Stimulated activated naive CD8-positive, alpha-beta T cell treated with anti-CD3 and anti-CD28 coated beads, Interleukin-15, amount 100 ng/mL, for 72 hours (primary cell): ENCODE results near the gene DYNLT2B.
"Not testable (repeated sequence)": the region's sequence is repeated elsewhere in the genome, so short reads cannot be mapped to it uniquely, and the experiment has no call there.

ENCODE experiments used
- ATAC-seq: fragments of 150-1000 bp; cut with Tn5 transposase; 2 replicates; pipeline ENCODE4 v1.10.0; 2021; ENCODE audit warnings: mild to moderate bottlenecking, moderate library complexity
- DNase-seq, 2 donors: peaks; one replicate each; pipeline ENCODE4 v3.0.0; 2021 to 2022
- H3K27ac Mint-ChIP-seq, 2 donors: one replicate each; pipeline ENCODE4 v1.8.0; 2022; ENCODE audit warnings: mild to moderate bottlenecking in 2 of 2, mixed read lengths in 2 of 2, moderate library complexity in 2 of 2
- H3K27me3 Mint-ChIP-seq: one replicate; pipeline ENCODE4 v1.8.0; 2022; ENCODE audit warnings: mixed read lengths
- H3K4me1 Mint-ChIP-seq: one replicate; pipeline ENCODE4 v1.8.0; 2022; ENCODE audit warnings: mild to moderate bottlenecking, mixed read lengths
- H3K4me3 Mint-ChIP-seq, 2 donors: one replicate each; pipeline ENCODE4 v1.8.0; 2022; ENCODE audit warnings: mild to moderate bottlenecking in 2 of 2, mixed read lengths in 2 of 2, moderate library complexity in 1 of 2
- H3K9me3 Mint-ChIP-seq, 2 donors: one replicate each; pipeline ENCODE4 v1.8.0; 2022; ENCODE audit warnings: mixed read lengths in 2 of 2

The DYNLT2B gene

GRCh38 chr3:196302551-196302950, 15.5 kb downstream of the DYNLT2B start:
- not testable (repeated sequence) for H3K9me3 Mint-ChIP-seq, H3K27me3 Mint-ChIP-seq, ATAC-seq, H3K27ac Mint-ChIP-seq, H3K4me1 Mint-ChIP-seq, H3K4me3 Mint-ChIP-seq, DNase-seq

- Mint-ChIP-seq H3K4me3 (no peak overlapping the region), H3K4me1 (no peaks in the 10 kb centered on the region)
- no peak for DNase-seq
Observed at GRCh38 chr3:196298521-196298920, 19.5 kb downstream of the DYNLT2B start.

GRCh38 chr3:196292286-196292923, 25.6 kb downstream of the DYNLT2B start:
- ATAC-seq (no peak), DNase-seq (no peak)
- H3K9me3 Mint-ChIP-seq, result no peaks in the 10 kb centered on the region
- H3K27me3 Mint-ChIP-seq, result no peaks in the 10 kb centered on the region
- H3K4me1 Mint-ChIP-seq, result no peaks in the 10 kb centered on the region
- H3K4me3 Mint-ChIP-seq, result no peak overlapping the region
- no peak overlapping the region for H3K27ac Mint-ChIP-seq

More at GRCh38 chr3:196298521-196298920, 19.5 kb downstream of the DYNLT2B start:
- Mint-ChIP-seq H3K27ac (no peak overlapping the region), H3K27me3 (no peaks in the 10 kb centered on the region), H3K9me3 (no peaks in the 10 kb centered on the region)
- no peak for ATAC-seq

GRCh38 chr3:196288141-196288460, 29.9 kb downstream of the DYNLT2B start:
- H3K27me3 Mint-ChIP-seq, result no peaks in the 10 kb centered on the region
- DNase-seq (no peak), ATAC-seq (no peak)
- H3K4me3 Mint-ChIP-seq, result peak overlapping the region; percentile 90 to 96
- peak overlapping the region; percentile 64 to 81 for H3K27ac Mint-ChIP-seq
- peaks cover 37% of the 10 kb centered on the region for H3K4me1 Mint-ChIP-seq
- H3K9me3 Mint-ChIP-seq, result no peaks in the 10 kb centered on the region

GRCh38 chr3:196287440-196288140, 30.4 kb downstream of the DYNLT2B start, which contains the start of gene PCYT1A:
Gene PCYT1A, minus strand, starts transcription at chr3:196287726. Its CDS starts 17,195 bp downstream, at chr3:196270531.
- Mint-ChIP-seq H3K9me3 (no peaks in the 10 kb centered on the region), H3K4me3 (peak within 1 kb of the TSS; percentile 90 to 96), H3K27ac (peak within 1 kb of the TSS; percentile 98 to 99), H3K27me3 (no peaks in the 10 kb centered on the region), H3K4me1 (peaks cover 37% of the 10 kb centered on the region)
- ATAC-seq (peak; percentile 90), DNase-seq (peak; percentile 60 to 76)

GRCh38 chr3:196287090-196287439, 31.0 kb downstream of the DYNLT2B start:
- DNase-seq (peak in 1 of 2 donors; percentile 45), ATAC-seq (peak; percentile 73)
- no peaks in the 10 kb centered on the region for H3K9me3 Mint-ChIP-seq
- H3K4me3 Mint-ChIP-seq, result peak overlapping the region; percentile 90 to 96
- peak overlapping the region; percentile 98 to 99 for H3K27ac Mint-ChIP-seq
- H3K4me1 Mint-ChIP-seq, result peaks cover 37% of the 10 kb centered on the region
- H3K27me3 Mint-ChIP-seq, result no peaks in the 10 kb centered on the region

- H3K27ac Mint-ChIP-seq, result no peak overlapping the region
- peaks cover 57% of the 10 kb centered on the region for H3K4me1 Mint-ChIP-seq
- no peak overlapping the region for H3K4me3 Mint-ChIP-seq
- H3K27me3 Mint-ChIP-seq, result no peaks in the 10 kb centered on the region
- DNase-seq (no peak), ATAC-seq (no peak)
- no peaks in the 10 kb centered on the region for H3K9me3 Mint-ChIP-seq
Observed at GRCh38 chr3:196284396-196284795, 33.6 kb downstream of the DYNLT2B start.

- Mint-ChIP-seq H3K27ac (no peak overlapping the region), H3K9me3 (no peaks in the 10 kb centered on the region), H3K27me3 (no peaks in the 10 kb centered on the region), H3K4me1 (peaks cover 78% of the 10 kb centered on the region), H3K4me3 (no peak overlapping the region)
- DNase-seq, result no peak
- ATAC-seq, result no peak
Observed at GRCh38 chr3:196281962-196282361, 36.1 kb downstream of the DYNLT2B start.

- H3K27me3 Mint-ChIP-seq, result no peaks in the 10 kb centered on the region
- ATAC-seq, result peak; percentile 91
- no peaks in the 10 kb centered on the region for H3K9me3 Mint-ChIP-seq
- H3K4me3 Mint-ChIP-seq, result peak overlapping the region; percentile 1 to 6
- DNase-seq, result peak; percentile 19 to 50
- H3K27ac Mint-ChIP-seq, result no peak overlapping the region
- H3K4me1 Mint-ChIP-seq, result peaks cover 71% of the 10 kb centered on the region
Observed at GRCh38 chr3:196280689-196281440, 37.2 kb downstream of the DYNLT2B start.

GRCh38 chr3:196275126-196275525, 42.9 kb downstream of the DYNLT2B start:
- Mint-ChIP-seq H3K4me1 (peaks cover 81% of the 10 kb centered on the region), H3K9me3 (no peaks in the 10 kb centered on the region), H3K4me3 (peak overlapping the region; percentile 57 to 79), H3K27ac (peak overlapping the region; percentile 82 to 92), H3K27me3 (no peaks in the 10 kb centered on the region)
- no peak for DNase-seq
- no peak for ATAC-seq

- Mint-ChIP-seq H3K4me3 (peak overlapping the region; percentile 57 to 79), H3K4me1 (peaks cover 79% of the 10 kb centered on the region), H3K27ac (peak overlapping the region; percentile 82 to 92), H3K9me3 (no peaks in the 10 kb centered on the region), H3K27me3 (no peaks in the 10 kb centered on the region)
- peak; percentile 61 to 80 for DNase-seq
- peak; percentile 96 for ATAC-seq
Observed at GRCh38 chr3:196274585-196274984, 43.5 kb downstream of the DYNLT2B start.

- H3K27ac Mint-ChIP-seq, result peak overlapping the region; percentile 82 to 94
- no peak for DNase-seq
- no peak for ATAC-seq
- no peaks in the 10 kb centered on the region for H3K27me3 Mint-ChIP-seq
- peak overlapping the region; percentile 57 to 64 for H3K4me3 Mint-ChIP-seq
- H3K4me1 Mint-ChIP-seq, result peaks cover 75% of the 10 kb centered on the region
- H3K9me3 Mint-ChIP-seq, result no peaks in the 10 kb centered on the region
Observed at GRCh38 chr3:196273655-196274054, 44.4 kb downstream of the DYNLT2B start.

- ATAC-seq (no peak), DNase-seq (no peak)
- H3K4me3 Mint-ChIP-seq, result peak overlapping the region in 1 of 2 donors; percentile 64
- peaks cover 67% of the 10 kb centered on the region for H3K4me1 Mint-ChIP-seq
- peak overlapping the region in 1 of 2 donors; percentile 57 for H3K27ac Mint-ChIP-seq
- no peaks in the 10 kb centered on the region for H3K9me3 Mint-ChIP-seq
- no peaks in the 10 kb centered on the region for H3K27me3 Mint-ChIP-seq
Observed at GRCh38 chr3:196272826-196273225, 45.2 kb downstream of the DYNLT2B start.

- DNase-seq, result no peak
- H3K4me3 Mint-ChIP-seq, result no peak overlapping the region
- no peaks in the 10 kb centered on the region for H3K27me3 Mint-ChIP-seq
- peaks cover 54% of the 10 kb centered on the region for H3K4me1 Mint-ChIP-seq
- no peak for ATAC-seq
- no peaks in the 10 kb centered on the region for H3K9me3 Mint-ChIP-seq
- no peak overlapping the region for H3K27ac Mint-ChIP-seq
Observed at GRCh38 chr3:196270499-196270898, 47.5 kb downstream of the DYNLT2B start.

GRCh38 chr3:196268284-196269163, 49.5 kb downstream of the DYNLT2B start:
- no peak for DNase-seq
- H3K27ac Mint-ChIP-seq, result peak overlapping the region in 1 of 2 donors; percentile 42
- ATAC-seq, result no peak

More at GRCh38 chr3:196268284-196269163, 49.5 kb downstream of the DYNLT2B start:
- peaks cover 41% of the 10 kb centered on the region for H3K4me1 Mint-ChIP-seq
- H3K4me3 Mint-ChIP-seq, result no peak overlapping the region
- no peaks in the 10 kb centered on the region for H3K9me3 Mint-ChIP-seq
- no peaks in the 10 kb centered on the region for H3K27me3 Mint-ChIP-seq
